K562 (cell line): Measurements from ENCODE around the gene GPR183. TPM values are rescaled to one million over a fixed set of nuclear protein-coding genes. Genes with fewer than 3 reads are reported as not detected.

Experiments used
- ATAC-seq: fragments of 200-7000 bp; cut with Tn5 transposase; 3 replicates; pipeline ENCODE4 v1.9.1; 2020; ENCODE audit warnings: moderate library complexity
- BruUV-seq: library from RNA; stranded (reverse); fragments of 400-500 nt; replicated peaks from 2 replicates; lab custom pipeline; 2021; lab: Mats Ljungman, UMichigan
- CTCF ChIA-PET: fragments of 300-600 bp; formaldehyde crosslinking; extraction: SDS; loops from one replicate; lab custom pipeline; 2021; ENCODE audit warnings: low intra/inter-chr PET ratio; lab: Yijun Ruan, JAX
- POLR2A ChIA-PET: fragments of 300-600, 350-650 bp; sonication (Branson Sonifier 250); formaldehyde crosslinking; extraction: SDS; loops from one replicate; lab custom pipeline; 2021; ENCODE audit warnings: antibody characterized with exemption, inconsistent platforms; lab: Yijun Ruan, JAX
- DNase-seq, 4 experiments: peaks; one replicate each; pipeline versions ENCODE4 v3.0.0 to v3.0.0-alpha.2; 2011 to 2018; ENCODE audit warnings: low spot score in 3 of 4, mixed read lengths in 3 of 4; ENCODE audit errors: extremely low read depth in 1 of 4
- FAIRE-seq: peaks from 2 replicates; lab custom pipeline; 2011; peaks lifted over from hg19 to GRCh38; lab: Jason Lieb, UNC
- H2AFZ ChIP-seq: 2 replicates; pipeline ENCODE4 v1.6.0; 2011; ENCODE audit warnings: low read depth, low read length, control low read depth, inconsistent platforms
- H3K27ac ChIP-seq: fragments of 200-600 bp; 3 replicates; pipeline ENCODE4 v1.8.0; 2011; ENCODE audit warnings: low read depth, mild to moderate bottlenecking, control low read depth, inconsistent platforms, low read length, moderate library complexity, mixed read lengths; ENCODE audit errors: extremely low read depth
- H3K27me3 ChIP-seq, 2 experiments: fragments of 300-600 bp in 1 of 2; 2 replicates in 1 of 2; 3 replicates in 1 of 2; pipeline versions ENCODE4 v1.6.0 to v1.8.0; 2011; ENCODE audit warnings: inconsistent platforms in 2 of 2, low read length in 2 of 2, mild to moderate bottlenecking in 1 of 2, mixed read lengths in 1 of 2, moderate library complexity in 1 of 2; ENCODE audit not compliant: control insufficient read depth in 2 of 2, insufficient read depth in 2 of 2
- H3K36me3 ChIP-seq: fragments of 300-600 bp; 3 replicates; pipeline ENCODE4 v1.8.0; 2011; ENCODE audit warnings: mild to moderate bottlenecking, low read length, inconsistent platforms; ENCODE audit not compliant: control insufficient read depth, insufficient read depth
- H3K4me1 ChIP-seq, 2 experiments: fragments of 200-600 bp in 1 of 2; replicated peaks in 1 of 2; 2 replicates in 1 of 2; 3 replicates in 1 of 2; pipeline versions ENCODE4 v1.5.1 to v1.8.0; 2011; ENCODE audit warnings: inconsistent platforms in 2 of 2, low read length in 2 of 2, mild to moderate bottlenecking in 1 of 2, mixed read lengths in 1 of 2, moderate library complexity in 1 of 2; ENCODE audit not compliant: control insufficient read depth in 2 of 2, insufficient read depth in 2 of 2
- H3K4me2 ChIP-seq: 2 replicates; pipeline ENCODE4 v1.6.1; 2011; ENCODE audit warnings: low read length, control low read depth, inconsistent platforms, mixed read lengths; ENCODE audit not compliant: insufficient read depth
- H3K4me3 ChIP-seq: fragments of 200-600 bp; sonication (generic), shearing (Covaris generic); 2 replicates; pipeline ENCODE4 v1.5.1; 2016; ENCODE audit warnings: control low read depth, inconsistent platforms
- H3K79me2 ChIP-seq: fragments of 200-600 bp; 3 replicates; pipeline ENCODE4 v1.8.0; 2011; ENCODE audit warnings: low read length, inconsistent platforms; ENCODE audit not compliant: control insufficient read depth, insufficient read depth
- H3K9ac ChIP-seq, 2 experiments: 2 replicates each; pipeline versions ENCODE4 v1.6.0 to v1.6.1; 2011; ENCODE audit warnings: low read depth in 2 of 2, low read length in 2 of 2, control low read depth in 1 of 2, inconsistent platforms in 1 of 2, mild to moderate bottlenecking in 1 of 2, mixed read lengths in 1 of 2; ENCODE audit not compliant: insufficient read depth in 1 of 2
- H3K9me1 ChIP-seq: one replicate; pipeline ENCODE4 v1.6.0; 2011; ENCODE audit warnings: inconsistent platforms, mild to moderate bottlenecking, low read length, moderate library complexity; ENCODE audit not compliant: control insufficient read depth, insufficient read depth
- H3K9me3 ChIP-seq: replicated peaks from 2 replicates; pipeline ENCODE4 v1.5.1; 2011; ENCODE audit warnings: low read depth, low read length, inconsistent platforms; ENCODE audit not compliant: control insufficient read depth, insufficient read depth
- H4K20me1 ChIP-seq: replicated peaks from 2 replicates; pipeline ENCODE4 v1.6.1; 2011; ENCODE audit warnings: low read length, inconsistent platforms, mixed read lengths; ENCODE audit not compliant: control insufficient read depth, insufficient read depth
- CCAR2 ChIP-seq: fragments of 200-400 bp; formaldehyde crosslinking; IDR thresholded peaks from 2 replicates; pipeline ENCODE4 v1.6.1; 2017; ENCODE audit warnings: mild to moderate bottlenecking, low read depth, low read length
- CHCHD3 ChIP-seq: fragments of 250-450 bp; sonication (Bioruptor Pico); IDR thresholded peaks from 2 replicates; pipeline ENCODE4 v2.1.2; 2022; ENCODE audit warnings: mild to moderate bottlenecking
- MEIS2 ChIP-seq: fragments of 450-650 bp; IDR thresholded peaks from 2 replicates; pipeline ENCODE4 v1.6.1; 2014; ENCODE audit warnings: mild to moderate bottlenecking; ENCODE audit not compliant: partially characterized antibody
- SMC3 ChIP-seq: conservative IDR thresholded peaks from 2 replicates; pipeline ENCODE4 v1.6.1; 2011; ENCODE audit warnings: low read depth, low read length, improper control_type of control experiment; ENCODE audit not compliant: insufficient read depth
- SRSF1 ChIP-seq: fragments of 200-400 bp; formaldehyde crosslinking; IDR thresholded peaks from 2 replicates; pipeline ENCODE4 v1.6.1; 2017; ENCODE audit warnings: mild to moderate bottlenecking, low read depth, low read length, moderate library complexity
- TBP ChIP-seq: optimal IDR thresholded peaks from 2 replicates; pipeline ENCODE3; 2011; ENCODE audit warnings: low read depth, low read length, improper control_type of control experiment
- WGBS: fragments of 100-300 bp; shearing (Covaris generic); methylation state at CpG from one replicate; pipeline ENCODE4 v1.1.6; 2016; ENCODE audit warnings: low coverage, mixed read lengths; ENCODE audit not compliant: insufficient coverage; ENCODE audit errors: missing lambda C conversion rate; 5-methylcytosine and 5-hydroxymethylcytosine counted together
- in situ Hi-C: fragments of 300-500 bp; cut with MboI; formaldehyde crosslinking; loops from 4 replicates; pipeline ENCODE4 v1.15.0; 2018; ENCODE audit warnings: inconsistent platforms, mixed read lengths
- intact Hi-C: fragments of 100-400 bp; cut with micrococcal nuclease; formaldehyde crosslinking; loops from 2 replicates; pipeline ENCODE4 v1.14.2; 2022
- polyA plus RNA-seq, 8 experiments: library from polyadenylated mRNA; depleted of rRNA in 4 of 8; stranded (reverse) in 5 of 8; unstranded in 3 of 8; fragments of >200 nt; fragmentation: Nextera tagmentation in 2 of 8; fragmentation: Illumina TruSeq in 1 of 8; extraction: Ambion mirVana in 2 of 8; extraction: Trizol in 1 of 8; gene quantifications; 2 replicates each; pipeline versions ENCODE4 v1.2.1 to v1.2.3, GENCODE V29; 2011 to 2014; ENCODE audit warnings: inconsistent platforms in 1 of 8, missing spikeins in 1 of 8
- total RNA-seq, 7 experiments: library from RNA; depleted of rRNA in 6 of 7; stranded (reverse); fragments of >200 nt in 6 of 7; fragmentation: Illumina TruSeq in 2 of 7; extraction: Trizol in 2 of 7; gene quantifications; 2 replicates each; pipeline versions ENCODE4 v1.2.1 to v1.2.3, GENCODE V29; 2011 to 2021; ENCODE audit warnings: low replicate concordance in 1 of 7
- TF ChIP-seq, protein P1 (sequence below): fragments of 450-650 bp; formaldehyde crosslinking; IDR thresholded peaks from 2 replicates; pipeline ENCODE4 v1.4.0; 2020; ENCODE audit warnings: mild to moderate bottlenecking, moderate library complexity
- TF ChIP-seq, protein P2 (sequence below), 2 experiments: fragments of 450-650 bp; IDR thresholded peaks; 2 replicates each; pipeline ENCODE4 v1.6.1; 2016; ENCODE audit warnings: mild to moderate bottlenecking in 2 of 2, borderline replicate concordance in 1 of 2, low read depth in 1 of 2, moderate library complexity in 1 of 2

The GPR183 gene
- total and polyA plus RNA-seq, 9 of the 15 experiments (the other 6 are each of a cell fraction or from before 2014, with no cell fraction given) = 1.3 to 10.2 (median 3.7) TPM

DNA sequence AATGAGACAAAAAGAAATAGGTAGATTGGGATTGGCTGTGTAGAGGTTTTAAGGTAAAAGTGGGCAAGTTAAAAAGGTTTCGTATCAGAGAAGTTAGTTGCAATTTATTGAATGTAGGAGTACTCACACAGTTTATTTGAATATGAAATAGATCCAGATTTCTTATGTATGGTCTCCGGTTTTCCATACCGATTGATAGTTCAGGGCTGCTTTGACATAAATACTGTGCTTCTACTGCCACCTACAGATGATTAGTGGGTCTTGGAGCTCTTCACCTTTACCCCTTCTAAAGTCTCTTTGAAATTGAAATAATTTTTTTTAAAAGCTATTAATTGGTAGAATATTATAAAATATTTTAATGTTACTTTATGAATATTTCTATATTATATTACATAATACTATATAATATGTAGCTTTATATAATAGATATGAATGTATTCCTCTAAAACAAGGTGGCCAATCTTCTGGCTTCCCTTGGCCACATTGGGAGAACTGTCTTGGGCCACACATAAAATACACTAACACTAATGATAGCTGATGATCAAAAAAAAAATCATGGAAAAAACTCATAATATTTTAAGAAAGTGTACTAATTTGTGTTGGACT, 41.3 kb downstream of the GPR183 start (continued):
- peak; percentile 30; the same call in 1 of the 2 replicates for TF ChIP-seq SMC3
- no peak for TF ChIP-seq CHCHD3 (CRISPR knock-in tag)
- TF ChIP-seq TBP = no peak
- TF ChIP-seq, protein P1, sequence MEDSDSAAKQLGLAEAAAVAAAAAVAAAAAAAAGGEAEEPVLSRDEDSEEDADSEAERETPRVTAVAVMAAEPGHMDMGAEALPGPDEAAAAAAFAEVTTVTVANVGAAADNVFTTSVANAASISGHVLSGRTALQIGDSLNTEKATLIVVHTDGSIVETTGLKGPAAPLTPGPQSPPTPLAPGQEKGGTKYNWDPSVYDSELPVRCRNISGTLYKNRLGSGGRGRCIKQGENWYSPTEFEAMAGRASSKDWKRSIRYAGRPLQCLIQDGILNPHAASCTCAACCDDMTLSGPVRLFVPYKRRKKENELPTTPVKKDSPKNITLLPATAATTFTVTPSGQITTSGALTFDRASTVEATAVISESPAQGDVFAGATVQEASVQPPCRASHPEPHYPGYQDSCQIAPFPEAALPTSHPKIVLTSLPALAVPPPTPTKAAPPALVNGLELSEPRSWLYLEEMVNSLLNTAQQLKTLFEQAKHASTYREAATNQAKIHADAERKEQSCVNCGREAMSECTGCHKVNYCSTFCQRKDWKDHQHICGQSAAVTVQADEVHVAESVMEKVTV (CRISPR knock-in tag) = peak; percentile 36; the same call in 1 of the 2 replicates

DNA sequence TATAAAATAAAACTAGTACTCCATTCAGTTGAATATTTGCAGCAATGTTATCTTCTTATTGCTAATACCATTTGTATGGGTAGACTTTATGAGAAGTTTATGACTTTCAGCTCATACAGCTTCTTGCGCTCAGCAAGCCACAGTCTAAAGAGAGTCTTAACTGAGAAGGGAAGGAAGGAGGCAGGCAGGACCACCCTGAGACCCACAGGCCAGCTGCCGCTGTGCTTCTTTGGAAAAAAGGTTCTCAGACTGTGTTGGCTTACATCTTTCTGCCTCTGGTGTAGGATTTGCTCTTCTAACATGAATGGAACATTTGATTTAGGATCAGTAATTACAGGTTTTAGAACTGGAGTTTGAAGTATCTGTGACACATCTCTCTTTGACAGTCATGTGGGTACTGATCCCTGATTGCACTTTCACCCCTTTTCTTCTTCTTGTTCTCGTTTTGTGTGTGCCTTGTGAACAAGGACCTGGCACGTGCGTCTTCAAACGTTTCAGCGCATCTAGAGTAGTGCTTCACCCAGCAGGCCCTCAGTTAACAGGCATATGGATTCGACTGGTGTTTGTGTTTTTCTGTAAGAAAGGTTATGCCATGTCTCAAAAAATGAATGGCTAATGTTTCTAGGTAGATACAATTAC, 41.9 kb downstream of the GPR183 start:
- H3K79me2 ChIP-seq = peaks cover 17% of the 10 kb centered on the region; the same call in 2 of the 3 replicates
- ATAC-seq (no peak), FAIRE-seq (no peak), DNase-seq (no peak)
- H4K20me1 ChIP-seq = no peaks in the 10 kb centered on the region
- no peak overlapping the region for H3K4me3 ChIP-seq
- intact Hi-C loops = loop anchor here (5.0 to 10.0 kb wide), 4 partner anchors 63 to 590 kb away; partner anchors contain the start of gene UBAC2
- no peak overlapping the region for H3K27ac ChIP-seq
- H3K9ac ChIP-seq = no peak overlapping the region
- no peaks in the 10 kb centered on the region for H3K9me1 ChIP-seq
- no peaks in the 10 kb centered on the region for H3K9me3 ChIP-seq
- H3K27me3 ChIP-seq = no peaks in the 10 kb centered on the region
- ChIA-PET CTCF (interaction anchor here (0.9 to 1.2 kb wide), 2 partner anchors 172 to 188 kb away, joined by 3 read pairs; no protein-coding TSS in a partner anchor), POLR2A (interaction anchor here (0.6 to 1.6 kb wide), 4 partner anchors 10 to 96 kb away, joined by 3 to 5 read pairs (median 3); no protein-coding TSS in a partner anchor)
- BruUV-seq = no TSS peak
- H3K4me2 ChIP-seq = no peak overlapping the region
- WGBS = 65% methylated on average over 6 of the region's 8 CpGs
- H2AFZ ChIP-seq = no peak overlapping the region
- in situ Hi-C loops = loop anchor here (5.0 kb wide), 2 partner anchors 88 to 172 kb away; no protein-coding TSS in a partner anchor
- peaks cover 19% of the 10 kb centered on the region; the same call in 2 of the 3 replicates for H3K36me3 ChIP-seq
- peaks cover 4 to 24% of the 10 kb centered on the region in 2 experiments; a peak in 3 of 5 replicates for H3K4me1 ChIP-seq
- TF ChIP-seq MEIS2 (no peak), CCAR2 (no peak), SRSF1 (no peak)
- TF ChIP-seq, protein P2, sequence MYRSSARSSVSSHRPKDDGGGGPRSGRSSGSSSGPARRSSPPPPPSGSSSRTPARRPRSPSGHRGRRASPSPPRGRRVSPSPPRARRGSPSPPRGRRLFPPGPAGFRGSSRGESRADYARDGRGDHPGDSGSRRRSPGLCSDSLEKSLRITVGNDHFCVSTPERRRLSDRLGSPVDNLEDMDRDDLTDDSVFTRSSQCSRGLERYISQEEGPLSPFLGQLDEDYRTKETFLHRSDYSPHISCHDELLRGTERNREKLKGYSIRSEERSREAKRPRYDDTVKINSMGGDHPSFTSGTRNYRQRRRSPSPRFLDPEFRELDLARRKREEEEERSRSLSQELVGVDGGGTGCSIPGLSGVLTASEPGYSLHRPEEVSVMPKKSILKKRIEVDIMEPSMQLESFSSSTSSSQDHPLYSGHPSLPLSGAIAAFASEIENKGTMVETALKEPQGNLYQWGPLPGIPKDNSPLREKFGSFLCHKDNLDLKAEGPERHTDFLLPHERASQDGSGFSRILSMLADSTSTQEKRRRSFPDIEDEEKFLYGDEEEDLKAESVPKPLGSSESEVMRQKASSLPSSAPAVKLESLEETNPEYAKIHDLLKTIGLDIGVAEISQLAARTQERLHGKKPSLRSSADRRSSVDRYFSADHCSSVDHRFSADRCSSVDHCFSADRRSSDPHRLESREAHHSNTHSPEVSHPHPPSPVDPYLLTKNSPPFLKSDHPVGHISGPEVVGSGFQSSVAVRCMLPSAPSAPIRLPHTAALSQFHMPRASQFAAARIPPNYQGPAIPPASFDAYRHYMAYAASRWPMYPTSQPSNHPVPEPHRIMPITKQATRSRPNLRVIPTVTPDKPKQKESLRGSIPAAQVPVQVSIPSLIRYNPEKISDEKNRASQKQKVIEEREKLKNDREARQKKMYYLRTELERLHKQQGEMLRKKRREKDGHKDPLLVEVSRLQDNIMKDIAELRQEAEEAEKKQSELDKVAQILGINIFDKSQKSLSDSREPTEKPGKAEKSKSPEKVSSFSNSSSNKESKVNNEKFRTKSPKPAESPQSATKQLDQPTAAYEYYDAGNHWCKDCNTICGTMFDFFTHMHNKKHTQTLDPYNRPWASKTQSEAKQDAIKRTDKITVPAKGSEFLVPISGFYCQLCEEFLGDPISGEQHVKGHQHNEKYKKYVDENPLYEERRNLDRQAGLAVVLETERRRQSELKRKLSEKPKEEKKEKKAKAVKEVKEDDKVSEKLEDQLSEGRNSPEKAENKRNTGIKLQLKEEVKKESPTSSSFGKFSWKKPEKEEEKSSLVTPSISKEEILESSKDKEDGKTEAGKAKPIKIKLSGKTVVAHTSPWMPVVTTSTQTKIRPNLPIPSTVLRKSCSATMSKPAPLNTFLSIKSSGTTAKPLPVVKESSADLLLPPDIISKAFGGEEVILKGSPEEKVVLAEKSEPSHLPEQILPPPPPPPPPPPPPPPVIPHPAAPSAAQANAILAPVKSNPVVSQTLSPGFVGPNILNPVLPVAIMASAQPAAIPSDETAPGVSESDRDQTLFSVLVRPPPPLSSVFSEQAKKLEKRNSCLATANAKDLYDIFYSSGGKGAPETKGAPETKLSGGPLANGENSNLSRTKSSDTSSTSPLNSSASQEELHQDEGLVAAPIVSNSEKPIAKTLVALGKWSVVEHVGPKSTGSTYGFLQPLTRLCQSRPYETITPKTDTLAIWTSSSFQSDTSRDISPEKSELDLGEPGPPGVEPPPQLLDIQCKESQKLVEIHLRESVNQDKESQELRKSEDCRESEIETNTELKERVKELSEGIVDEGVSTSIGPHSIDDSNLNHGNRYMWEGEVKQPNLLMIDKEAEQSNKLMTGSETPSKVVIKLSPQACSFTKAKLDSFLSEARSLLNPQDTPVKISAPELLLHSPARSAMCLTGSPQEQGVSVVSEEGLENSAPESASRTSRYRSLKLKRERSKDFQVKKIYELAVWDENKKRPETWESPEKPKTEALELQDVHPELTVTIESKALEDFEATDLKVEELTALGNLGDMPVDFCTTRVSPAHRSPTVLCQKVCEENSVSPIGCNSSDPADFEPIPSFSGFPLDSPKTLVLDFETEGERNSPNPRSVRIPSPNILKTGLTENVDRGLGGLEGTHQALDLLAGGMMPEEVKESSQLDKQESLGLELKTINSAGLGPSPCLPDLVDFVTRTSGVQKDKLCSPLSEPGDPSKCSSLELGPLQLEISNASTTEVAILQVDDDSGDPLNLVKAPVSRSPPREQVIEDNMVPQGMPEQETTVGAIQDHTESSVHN (IDR thresholded peaks at IDR 0.05; ENCODE audit: borderline replicate concordance in 1 of 2, low read depth in 1 of 2) = no peak
